ENCODE measurements around the gene S100A8.
"Not testable (repeated sequence)": the region's sequence is repeated elsewhere in the genome, so short reads cannot be mapped to it uniquely, and the experiment has no call there.

Gene S100A8

GRCh38 chr1:153390938-153391710 is at the start of gene S100A8:
S100A8 (minus strand) TSS chr1:153391073; CDS start chr1:153390535, 538 bp downstream.
- peak in 12 of 51 donors; percentile 2 to 33 (median 9) for DNase-seq

- DNase-seq, result no peak
Observed at GRCh38 chr1:153439273-153439672, 48.4 kb upstream of the S100A8 start.

GRCh38 chr1:153438599-153438998 is 47.7 kb upstream of the S100A8 start:
- DNase-seq, result no peak

GRCh38 chr1:153437236-153437635 is 46.4 kb upstream of the S100A8 start:
- DNase-seq, result no peak

GRCh38 chr1:153434746-153435455 is 44.0 kb upstream of the S100A8 start:
- DNase-seq, result no peak

GRCh38 chr1:153432874-153433681 is 42.2 kb upstream of the S100A8 start:
- DNase-seq, result no peak

- no peak for DNase-seq
Observed at GRCh38 chr1:153431928-153432327, 41.1 kb upstream of the S100A8 start.

- DNase-seq, result no peak
Observed at GRCh38 chr1:153431427-153431826, 40.6 kb upstream of the S100A8 start.

- DNase-seq, result no peak
Observed at GRCh38 chr1:153431002-153431401, 40.1 kb upstream of the S100A8 start.

GRCh38 chr1:153430561-153430960 is 39.7 kb upstream of the S100A8 start:
- no peak for DNase-seq

- DNase-seq, result no peak
Observed at GRCh38 chr1:153430166-153430553, 39.3 kb upstream of the S100A8 start.

- DNase-seq, result no peak
Observed at GRCh38 chr1:153429266-153430165, 38.6 kb upstream of the S100A8 start.

GRCh38 chr1:153428791-153429190 is 37.9 kb upstream of the S100A8 start:
- no peak for DNase-seq

- DNase-seq, result no peak
Observed at GRCh38 chr1:153428073-153428638, 37.3 kb upstream of the S100A8 start.

- no peak for DNase-seq
Observed at GRCh38 chr1:153426809-153427208, 35.9 kb upstream of the S100A8 start.

GRCh38 chr1:153422450-153423068 is 31.7 kb upstream of the S100A8 start:
- peak in 31 of 51 donors; percentile 1 to 61 (median 13) for DNase-seq

GRCh38 chr1:153420306-153420705 is 29.4 kb upstream of the S100A8 start:
- no peak for DNase-seq

GRCh38 chr1:153419436-153419793 is 28.5 kb upstream of the S100A8 start:
- DNase-seq, result not testable (repeated sequence)

GRCh38 chr1:153418758-153419435 is 28.0 kb upstream of the S100A8 start:
- not testable (repeated sequence) for DNase-seq
